Hippocampal formation (tissue), 2 donors: ENCODE results near the gene NPNT.

Experiments used
- DNase-seq, 2 donors: peaks; one replicate each; lab custom pipeline; 2025; lab: John Stamatoyannopoulos, UW

NPNT gene

DNA sequence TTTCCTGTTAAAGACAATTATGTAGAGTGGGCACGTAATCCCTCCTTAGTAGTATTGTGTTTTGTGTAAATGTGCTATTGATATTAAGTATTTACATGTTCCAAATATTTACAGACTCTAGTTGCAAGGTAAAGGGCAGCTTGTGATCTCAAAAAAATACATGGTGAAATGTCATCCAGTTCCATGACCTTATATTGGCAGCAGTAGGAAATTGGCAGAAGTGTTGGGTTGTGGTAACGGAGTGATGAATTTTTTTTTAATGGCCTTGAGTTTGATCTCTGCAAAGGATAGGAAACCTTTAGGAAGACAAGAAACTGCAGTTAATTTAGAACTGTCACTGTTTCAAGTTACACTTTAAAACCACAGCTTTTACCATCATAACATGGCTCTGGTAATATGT, 74.3 kb downstream of the NPNT start:
- no peak for DNase-seq

- DNase-seq, result peak in 1 of 2 donors; percentile 2
These were observed 75.1 kb downstream of the NPNT start for GRCh38 chr4:105970371-105970770.

GRCh38 chr4:105971036-105971435, 75.8 kb downstream of the NPNT start:
- DNase-seq, result no peak

DNA sequence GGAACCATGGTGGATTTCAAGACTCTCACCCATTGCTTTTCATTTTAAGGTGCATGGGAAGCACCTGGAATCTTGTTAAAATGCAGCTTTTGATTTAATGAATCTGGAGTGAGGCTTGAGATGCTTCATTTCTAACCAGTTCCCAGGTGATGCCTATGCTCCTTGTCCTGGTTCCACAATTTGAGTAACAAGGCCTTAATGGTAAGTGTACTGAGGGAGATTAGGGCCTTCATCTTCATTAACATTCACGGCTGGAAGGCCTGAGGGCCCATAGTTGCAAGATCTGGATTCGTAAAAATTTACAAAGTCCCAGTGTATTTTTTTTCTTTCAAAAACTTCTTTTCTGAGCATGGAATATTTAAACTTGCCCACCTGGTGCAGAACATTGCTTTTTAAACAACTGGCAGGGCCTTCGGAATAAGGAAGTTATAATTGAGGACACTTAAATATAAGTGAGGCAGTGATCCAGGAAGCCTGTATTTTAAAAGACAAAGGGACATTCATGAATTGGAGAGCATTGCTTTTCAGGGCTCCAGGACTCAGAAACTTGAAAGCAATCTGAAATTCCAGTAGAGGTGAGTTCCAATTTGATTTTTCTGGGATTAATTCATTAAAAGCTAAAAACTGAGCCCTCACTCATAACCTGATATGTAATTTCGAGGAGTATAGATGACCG, 77.8 kb downstream of the NPNT start:
- no peak for DNase-seq

DNA sequence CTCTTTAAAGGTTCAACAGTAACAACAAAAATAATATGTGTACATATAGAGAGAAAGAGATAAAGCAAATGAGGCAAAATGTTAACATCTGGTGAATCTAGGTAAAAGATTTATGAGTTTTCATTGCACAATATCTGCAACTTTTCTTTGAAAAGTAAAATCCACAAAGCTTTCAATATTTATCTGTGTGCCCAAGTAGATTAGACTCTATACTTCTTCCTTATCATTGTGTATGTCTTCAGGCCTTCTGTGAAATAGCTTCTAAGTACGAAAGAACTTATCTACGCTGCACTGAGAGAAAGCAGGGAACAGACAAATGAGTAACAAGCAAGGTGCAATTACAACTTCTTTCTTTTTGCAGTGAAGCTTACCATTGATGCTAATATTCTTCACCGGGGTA, 81.6 kb downstream of the NPNT start:
- no peak for DNase-seq

DNA sequence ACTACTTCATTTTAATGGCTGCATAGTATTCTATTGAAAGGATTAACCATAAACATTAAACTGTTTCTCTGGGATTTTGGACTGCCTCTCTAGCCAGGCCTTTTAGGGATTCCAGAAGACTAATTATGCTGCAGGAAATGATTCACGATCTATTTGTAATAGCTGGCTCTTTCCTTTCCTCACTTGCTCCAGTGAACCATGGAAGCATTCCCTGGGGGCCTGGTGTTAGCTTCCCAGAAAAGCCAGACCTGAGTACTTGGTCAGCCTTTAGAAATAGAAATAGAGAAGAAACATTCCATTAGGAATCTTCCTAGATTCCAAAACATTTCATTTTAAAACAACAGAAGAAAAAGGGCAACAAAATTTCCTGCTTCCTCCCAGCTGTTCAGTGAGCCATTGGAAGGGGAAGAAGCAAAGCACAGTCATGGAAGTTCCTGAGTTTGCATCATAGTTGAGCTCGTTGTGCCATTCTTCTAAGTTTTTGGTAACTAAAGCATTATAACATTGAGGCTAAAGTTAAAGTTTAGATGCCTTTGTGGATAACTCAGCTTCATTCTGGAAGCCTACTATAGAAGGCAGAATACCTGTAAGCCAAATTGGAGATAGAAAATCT, 83.5 kb downstream of the NPNT start:
- no peak for DNase-seq

DNA sequence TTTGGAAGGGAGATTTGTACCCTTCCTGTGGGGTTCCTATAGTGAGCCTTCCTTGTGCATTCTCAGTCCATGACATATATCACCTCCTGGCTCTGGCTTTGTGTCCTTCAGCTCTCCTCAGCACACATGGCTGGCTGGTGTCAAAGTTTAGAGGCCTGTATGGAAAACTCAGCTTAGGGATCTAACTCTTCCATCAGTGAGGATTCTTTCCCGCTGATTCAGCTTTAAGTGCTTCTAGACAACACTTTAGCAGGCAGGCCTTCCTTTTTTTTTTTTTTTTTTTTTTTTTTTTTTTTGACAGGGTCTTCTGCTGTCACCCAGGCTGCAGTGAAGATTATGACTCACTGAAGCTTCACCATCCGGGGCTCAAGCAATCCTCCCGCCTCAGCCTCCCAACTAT, 84.2 kb downstream of the NPNT start:
- no peak for DNase-seq

- no peak for DNase-seq
These were observed 93.4 kb downstream of the NPNT start for GRCh38 chr4:105988671-105989070.

DNA sequence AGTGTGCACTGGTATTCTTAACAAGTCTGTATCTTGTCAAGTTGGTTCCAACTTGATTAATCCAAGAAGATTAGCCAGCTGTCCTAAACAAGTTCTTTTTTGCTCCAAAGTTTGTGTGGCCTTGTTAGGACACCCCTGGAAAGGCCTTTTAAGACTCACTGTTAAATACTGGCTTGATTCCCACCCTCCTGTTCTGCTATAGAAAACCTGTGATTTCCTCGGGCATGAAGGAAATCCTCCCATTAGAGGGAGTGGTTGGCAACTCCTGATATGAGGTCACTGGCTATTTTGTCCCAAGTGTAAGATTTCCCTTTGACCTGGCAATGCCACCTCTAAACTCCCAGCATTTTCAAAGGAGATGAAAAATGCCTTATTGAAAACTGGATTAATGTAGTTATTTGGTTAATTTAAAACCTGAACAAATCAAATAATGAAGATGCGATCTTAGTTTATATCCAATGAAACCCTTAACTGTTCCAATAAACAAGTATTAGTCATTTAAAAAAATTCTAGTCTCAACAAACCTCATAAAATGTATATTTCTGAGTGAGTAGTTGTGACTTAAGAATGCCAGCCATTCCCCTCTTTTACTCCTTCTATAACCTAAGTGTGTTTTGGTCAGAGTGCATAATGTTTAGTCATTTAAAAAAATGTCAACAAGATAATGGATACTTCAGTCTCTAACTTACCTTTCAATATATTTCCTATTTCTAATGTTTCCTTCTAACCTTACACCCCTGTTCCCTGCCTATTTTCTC, 94.4 kb downstream of the NPNT start:
- DNase-seq, result no peak

- peak; percentile 20 to 24 for DNase-seq
These were observed 95.7 kb downstream of the NPNT start for GRCh38 chr4:105990933-105991332.

DNA sequence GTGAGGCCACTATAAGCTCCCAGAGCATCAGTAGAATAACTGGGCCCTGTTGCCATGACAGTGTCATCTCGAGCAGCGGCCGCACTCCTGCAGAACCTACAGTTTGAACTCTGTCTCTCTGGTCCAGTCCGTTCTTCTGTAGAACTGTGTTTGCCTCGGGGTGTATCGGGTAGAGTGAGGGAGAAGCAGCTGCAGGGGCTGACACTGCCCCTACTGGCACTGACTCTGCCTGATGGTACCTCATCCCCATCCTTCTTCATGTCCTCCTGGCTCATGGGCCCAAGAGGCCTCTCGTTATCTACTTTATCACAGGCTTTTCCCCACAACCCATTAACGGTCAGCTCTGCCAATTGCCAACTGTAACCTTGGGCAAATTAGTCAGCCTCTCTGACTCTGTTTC, 96.5 kb downstream of the NPNT start:
- no peak for DNase-seq

GRCh38 chr4:105992641-105993305, 97.5 kb downstream of the NPNT start:
- DNase-seq, result no peak

GRCh38 chr4:105994061-105994460, 98.8 kb downstream of the NPNT start:
- DNase-seq, result no peak

- no peak for DNase-seq
These were observed 99.7 kb downstream of the NPNT start for GRCh38 chr4:105994841-105995501.

DNA sequence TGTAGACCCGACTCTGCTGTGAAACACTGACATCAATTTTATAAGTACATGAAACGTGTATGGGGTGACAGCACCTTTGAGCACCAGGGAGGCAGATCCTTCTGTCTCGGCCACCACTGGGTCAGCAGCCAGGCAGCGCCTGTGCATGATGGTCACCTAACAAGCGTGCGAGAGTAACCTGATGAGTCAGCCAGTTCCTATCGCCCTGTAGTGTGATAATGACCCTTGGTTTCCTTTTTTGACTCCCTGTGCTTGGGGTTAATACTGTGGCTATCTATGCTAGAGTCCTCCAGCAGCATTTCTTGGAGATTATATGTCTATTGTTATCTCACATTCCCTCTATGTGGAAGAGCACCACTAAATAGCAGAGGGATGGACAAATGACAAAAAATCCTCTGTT, 101.6 kb downstream of the NPNT start:
- DNase-seq, result no peak

DNA sequence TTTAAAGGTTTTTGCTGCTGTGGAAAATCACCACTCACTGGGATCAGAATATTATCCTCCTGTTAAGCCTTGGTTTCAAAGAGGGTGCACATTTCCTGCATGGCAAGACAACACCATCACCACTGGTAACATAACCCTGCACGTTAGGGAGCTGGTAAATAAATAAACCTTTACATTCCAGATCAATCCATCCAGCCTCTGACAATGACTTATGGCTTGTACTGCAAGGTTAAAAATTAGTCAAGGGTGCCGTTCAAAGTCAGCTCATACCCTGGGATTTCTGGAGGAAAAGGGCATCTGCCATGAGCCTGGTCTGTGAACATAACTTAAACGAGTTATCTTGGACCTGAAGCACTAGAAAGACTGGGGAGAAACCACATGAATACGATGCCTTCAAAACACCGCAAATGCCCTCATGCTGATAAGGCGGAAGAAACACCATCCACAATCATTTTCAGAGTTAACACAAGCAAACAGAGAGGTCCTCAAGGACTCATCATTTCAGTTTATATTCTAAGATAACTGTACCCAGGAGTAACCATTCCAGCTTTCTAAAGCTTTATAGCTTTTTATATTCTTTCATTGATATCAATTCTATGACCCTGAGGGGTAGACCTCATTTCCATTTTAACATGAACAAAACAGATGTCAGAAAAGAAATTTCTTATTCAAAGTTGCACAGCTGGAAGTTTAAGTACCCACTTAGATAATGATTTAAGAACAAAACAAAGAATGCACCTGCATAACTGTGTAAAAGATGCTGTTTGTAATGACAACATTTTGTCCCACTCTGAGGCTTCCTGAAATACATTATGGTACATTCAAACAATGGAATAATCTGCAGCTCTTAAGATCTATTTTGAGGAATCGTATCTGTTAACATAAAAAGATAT, 103.1 kb downstream of the NPNT start:
- DNase-seq, result no peak

GRCh38 chr4:106002994-106003393, 107.7 kb downstream of the NPNT start:
- DNase-seq, result no peak

DNA sequence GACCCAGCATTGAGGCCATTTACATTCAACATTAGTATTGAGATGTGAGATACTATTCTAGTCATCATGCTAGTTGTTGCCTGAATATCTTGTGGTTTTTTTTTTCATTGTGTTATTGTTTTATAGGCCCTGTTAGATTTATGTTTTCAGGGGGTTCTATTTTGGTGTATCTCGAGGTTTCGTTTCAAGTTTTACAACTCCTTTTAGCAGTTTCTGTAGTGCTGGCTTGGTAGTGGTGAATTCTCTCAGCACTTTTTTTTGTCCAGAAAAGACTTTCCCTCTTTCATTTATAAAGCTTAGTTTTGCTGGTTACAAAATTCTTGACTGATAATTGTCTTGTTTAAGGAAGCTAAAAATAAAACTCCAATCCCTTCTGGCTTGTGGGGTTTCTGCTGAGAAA, 115.5 kb downstream of the NPNT start:
- no peak for DNase-seq

GRCh38 chr4:106011387-106011786, 116.1 kb downstream of the NPNT start:
- no peak for DNase-seq

GRCh38 chr4:106017975-106018374, 122.7 kb downstream of the NPNT start:
- no peak for DNase-seq

DNA sequence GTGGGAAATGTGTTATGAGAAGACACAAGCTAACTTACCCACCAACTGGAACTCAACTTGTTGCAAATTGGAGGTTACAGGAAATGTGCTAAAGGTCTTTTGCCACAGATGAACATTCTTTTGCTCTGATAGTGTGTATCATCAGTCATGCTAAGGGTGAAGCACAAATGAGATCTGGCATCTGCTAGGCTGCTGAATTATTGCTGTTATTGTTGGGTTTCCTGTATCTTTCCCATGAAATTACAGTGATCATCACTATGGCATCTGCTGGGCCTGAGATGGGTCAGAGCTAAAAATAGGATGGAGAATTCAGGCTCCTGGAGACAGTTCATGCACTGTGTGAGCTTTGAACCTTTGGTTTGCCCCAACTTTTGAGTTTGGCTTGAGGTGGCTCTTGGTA, 124.5 kb downstream of the NPNT start:
- no peak for DNase-seq
